Lung (tissue), 12 donors: Measurements from ENCODE around the gene FADS6. TPM values are rescaled to one million over a fixed set of nuclear protein-coding genes. Genes with fewer than 3 reads are reported as not detected.
"Not testable (repeated sequence)": the region's sequence is repeated elsewhere in the genome, so short reads cannot be mapped to it uniquely, and the experiment has no call there.

ENCODE experiments used
- ATAC-seq: fragments of 200-7000 bp; cut with Tn5 transposase; one replicate; pipeline ENCODE4 v1.9.1; 2020; ENCODE audit warnings: moderate number of reproducible peaks; ENCODE audit not compliant: insufficient read depth, low FRiP score
- DNase-seq, 3 donors: peaks; one replicate each; pipeline ENCODE4 v3.0.0-alpha.2; 2013 to 2017
- H3K27ac ChIP-seq, 2 donors: one replicate each; pipeline ENCODE4 v1.5.1; 2013; ENCODE audit warnings: mild to moderate bottlenecking in 2 of 2, moderate library complexity in 2 of 2, control low read depth in 1 of 2, inconsistent platforms in 1 of 2, low read depth in 1 of 2, low read length in 1 of 2
- H3K27me3 ChIP-seq, 3 donors: one replicate each; pipeline ENCODE4 v1.5.1; 2013; ENCODE audit warnings: low read length in 2 of 3; ENCODE audit not compliant: control insufficient read depth in 3 of 3, insufficient read depth in 3 of 3
- H3K36me3 ChIP-seq, 4 donors: one replicate each; pipeline ENCODE4 v1.5.1; 2013; ENCODE audit warnings: low read length in 4 of 4, mild to moderate bottlenecking in 1 of 4, moderate library complexity in 1 of 4; ENCODE audit not compliant: control insufficient read depth in 4 of 4, insufficient read depth in 4 of 4
- H3K4me1 ChIP-seq, 5 donors: one replicate each; pipeline ENCODE4 v1.5.1; 2013; ENCODE audit warnings: low read length in 5 of 5, mild to moderate bottlenecking in 2 of 5, moderate library complexity in 1 of 5; ENCODE audit not compliant: control insufficient read depth in 5 of 5, insufficient read depth in 5 of 5
- H3K4me3 ChIP-seq: one replicate; pipeline ENCODE4 v1.5.1; 2013; ENCODE audit warnings: mild to moderate bottlenecking, control low read depth, moderate library complexity
- H3K9ac ChIP-seq, 2 donors: one replicate each; pipeline ENCODE4 v1.5.1; 2013; ENCODE audit warnings: low read length in 2 of 2, control low read depth in 1 of 2; ENCODE audit not compliant: insufficient read depth in 1 of 2
- H3K9me3 ChIP-seq, 4 donors: one replicate each; pipeline ENCODE4 v1.5.1; 2013; ENCODE audit warnings: low read length in 3 of 4, mild to moderate bottlenecking in 1 of 4, moderate library complexity in 1 of 4; ENCODE audit not compliant: control insufficient read depth in 4 of 4, insufficient read depth in 3 of 4
- CTCF ChIP-seq: IDR thresholded peaks from 2 replicates; pipeline ENCODE4 v1.5.1; 2012; ENCODE audit warnings: mild to moderate bottlenecking; ENCODE audit errors: control extremely low read depth, extremely low read depth
- WGBS, 2 donors: extraction: QIAGEN DNeasy Blood & Tissue Kit; methylation state at CpG; one replicate each; pipeline ENCODE4 v1.1.7; 2013; 5-methylcytosine and 5-hydroxymethylcytosine counted together
- polyA plus RNA-seq, 2 donors: library from polyadenylated mRNA; stranded (reverse); fragments of 200-250 nt; gene quantifications; one replicate each; pipeline ENCODE4 v1.2.1, GENCODE V29; 2013
- total RNA-seq, 2 donors: library from RNA; depleted of rRNA in 1 of 2; stranded (reverse); fragments of >200 nt in 1 of 2; gene quantifications; one replicate each; pipeline ENCODE4 v1.2.1, GENCODE V29; 2014 to 2021
- donor health status: control.
- donor health status: control.
- donor health status: Bipolar disorder and iron deficiency.
- donor health status: healthy.
- donor health status: DM: yes; HTN: yes; CAD: no.

FADS6 gene
- total and polyA plus RNA-seq, 4 donors = not detected

GRCh38 chr17:74907012-74907411 is 13.6 kb upstream of the FADS6 start:
- 97% methylated on average over 32 to 34 of the region's 34 CpGs for WGBS, 2 donors
- Histone ChIP-seq H3K27me3 (no peaks in the 10 kb centered on the region), H3K4me1 (no peaks in the 10 kb centered on the region), H3K27ac (no peak overlapping the region), H3K36me3 (no peaks in the 10 kb centered on the region), H3K4me3 (no peak overlapping the region), H3K9me3 (no peaks in the 10 kb centered on the region), H3K9ac (no peak overlapping the region)
- no peak for ATAC-seq
- TF ChIP-seq CTCF = no peak
- DNase-seq = no peak

- not testable (repeated sequence) for H3K4me1 ChIP-seq, H3K9ac ChIP-seq, H3K4me3 ChIP-seq, H3K36me3 ChIP-seq, ATAC-seq, H3K27ac ChIP-seq, H3K27me3 ChIP-seq, DNase-seq, H3K9me3 ChIP-seq
- 72 to 75% methylated on average over 6 of the region's 6 CpGs for WGBS, 2 donors
These were observed 12.9 kb upstream of the FADS6 start for GRCh38 chr17:74906214-74906793.

GRCh38 chr17:74904687-74905409 is 11.4 kb upstream of the FADS6 start:
- no peak for ATAC-seq
- H3K27ac ChIP-seq = no peak overlapping the region
- DNase-seq = no peak
- no peaks in the 10 kb centered on the region for H3K27me3 ChIP-seq
- no peak for TF ChIP-seq CTCF
- H3K9ac ChIP-seq = no peak overlapping the region
- H3K4me1 ChIP-seq = no peaks in the 10 kb centered on the region
- no peak overlapping the region for H3K4me3 ChIP-seq
- WGBS, 2 donors = 80 to 81% methylated on average over 7 of the region's 7 CpGs
- no peaks in the 10 kb centered on the region for H3K36me3 ChIP-seq
- H3K9me3 ChIP-seq = peaks cover 0 to 3% (median 0%) of the 10 kb centered on the region in 4 donors

- 73 to 77% methylated on average over 6 of the region's 6 CpGs for WGBS, 2 donors
- Histone ChIP-seq H3K4me3 (no peak overlapping the region), H3K27ac (no peak overlapping the region), H3K36me3 (no peaks in the 10 kb centered on the region), H3K9me3 (peaks cover 0 to 3% (median 0%) of the 10 kb centered on the region in 4 donors), H3K4me1 (no peaks in the 10 kb centered on the region), H3K27me3 (no peaks in the 10 kb centered on the region), H3K9ac (no peak overlapping the region)
- ATAC-seq (no peak), DNase-seq (no peak)
- no peak for TF ChIP-seq CTCF
These were observed 10.2 kb upstream of the FADS6 start for GRCh38 chr17:74903671-74904070.
